HL-60 (cell line): Measurements from ENCODE around the gene RIMS3.

Experiments used
- GABPA ChIP-seq: IDR thresholded peaks from 2 replicates; pipeline ENCODE4 v1.6.1; 2012; ENCODE audit warnings: low read depth
- TF ChIP-seq, protein P1 (sequence below): IDR thresholded peaks from one replicate; pipeline ENCODE4 v1.5.1; 2011; ENCODE audit warnings: low read length, control low read depth, inconsistent platforms; ENCODE audit not compliant: insufficient read depth

DNA sequence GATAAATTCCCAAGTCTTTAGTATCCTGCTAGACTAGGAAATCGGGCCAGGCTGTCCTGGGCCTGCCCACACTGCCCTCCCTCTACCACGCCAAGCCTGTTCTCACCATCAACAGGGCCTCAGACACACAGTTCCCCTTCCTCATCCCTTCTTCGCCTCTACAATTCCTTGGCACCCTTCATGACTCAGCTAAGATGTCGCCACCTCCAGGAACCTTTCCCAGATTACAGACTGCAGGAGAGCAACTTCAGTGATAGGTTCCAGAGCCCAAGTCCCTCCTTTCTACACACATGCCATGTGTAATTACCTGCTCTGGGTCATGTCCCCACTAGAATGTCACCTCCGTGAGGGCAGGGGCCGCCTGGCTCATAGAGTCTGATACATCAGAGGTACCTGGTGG, 3.3 kb downstream of the RIMS3 start:
- TF ChIP-seq, protein P1, sequence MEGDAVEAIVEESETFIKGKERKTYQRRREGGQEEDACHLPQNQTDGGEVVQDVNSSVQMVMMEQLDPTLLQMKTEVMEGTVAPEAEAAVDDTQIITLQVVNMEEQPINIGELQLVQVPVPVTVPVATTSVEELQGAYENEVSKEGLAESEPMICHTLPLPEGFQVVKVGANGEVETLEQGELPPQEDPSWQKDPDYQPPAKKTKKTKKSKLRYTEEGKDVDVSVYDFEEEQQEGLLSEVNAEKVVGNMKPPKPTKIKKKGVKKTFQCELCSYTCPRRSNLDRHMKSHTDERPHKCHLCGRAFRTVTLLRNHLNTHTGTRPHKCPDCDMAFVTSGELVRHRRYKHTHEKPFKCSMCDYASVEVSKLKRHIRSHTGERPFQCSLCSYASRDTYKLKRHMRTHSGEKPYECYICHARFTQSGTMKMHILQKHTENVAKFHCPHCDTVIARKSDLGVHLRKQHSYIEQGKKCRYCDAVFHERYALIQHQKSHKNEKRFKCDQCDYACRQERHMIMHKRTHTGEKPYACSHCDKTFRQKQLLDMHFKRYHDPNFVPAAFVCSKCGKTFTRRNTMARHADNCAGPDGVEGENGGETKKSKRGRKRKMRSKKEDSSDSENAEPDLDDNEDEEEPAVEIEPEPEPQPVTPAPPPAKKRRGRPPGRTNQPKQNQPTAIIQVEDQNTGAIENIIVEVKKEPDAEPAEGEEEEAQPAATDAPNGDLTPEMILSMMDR: no peak
- no peak for TF ChIP-seq GABPA
